Keratinocyte (primary cell): ENCODE results near the gene FAM83C. TPM values are rescaled to one million over a fixed set of nuclear protein-coding genes. Genes with fewer than 3 reads are reported as not detected.
A peak's percentile ranks its signal among the peaks of the same experiment; 100 is the strongest.

Experiments used
- DNase-seq: peaks from one replicate; pipeline ENCODE4 v3.0.0-alpha.2; 2011; ENCODE audit warnings: low read depth, missing footprints, low spot score
- FAIRE-seq: peaks from 2 replicates; lab custom pipeline; 2011; peaks lifted over from hg19 to GRCh38; lab: Jason Lieb, UNC
- H2AFZ ChIP-seq: 2 replicates; pipeline ENCODE4 v1.6.0; 2012; ENCODE audit warnings: low read length, control low read depth, inconsistent platforms; ENCODE audit not compliant: control insufficient read depth
- H3K27ac ChIP-seq: 2 replicates; pipeline ENCODE4 v1.5.1; 2011; ENCODE audit warnings: low read length; ENCODE audit not compliant: control insufficient read depth, insufficient read depth
- H3K27me3 ChIP-seq: 3 replicates; pipeline ENCODE4 v1.6.0; 2011; ENCODE audit warnings: low read length; ENCODE audit not compliant: control insufficient read depth, insufficient read depth; ENCODE audit errors: extremely low read depth
- H3K36me3 ChIP-seq, 2 experiments: 2 replicates in 1 of 2; 3 replicates in 1 of 2; pipeline ENCODE4 v1.5.1; 2011; ENCODE audit warnings: low read length in 2 of 2, mild to moderate bottlenecking in 1 of 2; ENCODE audit not compliant: control insufficient read depth in 2 of 2, insufficient read depth in 2 of 2; ENCODE audit errors: extremely low read depth in 1 of 2
- H3K4me1 ChIP-seq: 3 replicates; pipeline ENCODE4 v1.5.1; 2011; ENCODE audit warnings: low read length; ENCODE audit not compliant: control insufficient read depth, insufficient read depth; ENCODE audit errors: extremely low read depth
- H3K4me2 ChIP-seq: 3 replicates; pipeline ENCODE4 v1.6.0; 2011; ENCODE audit warnings: low read depth, low read length; ENCODE audit not compliant: control insufficient read depth, insufficient read depth; ENCODE audit errors: extremely low read depth
- H3K4me3 ChIP-seq, 3 experiments: fragments of 200-600 bp in 1 of 3; sonication (generic) in 1 of 3; 2 replicates in 2 of 3; 3 replicates in 1 of 3; pipeline ENCODE4 v1.5.1; 2011 to 2016; ENCODE audit warnings: low read length in 3 of 3, mild to moderate bottlenecking in 3 of 3, control low read depth in 2 of 3, inconsistent platforms in 1 of 3, low read depth in 1 of 3, mixed read lengths in 1 of 3, mixed run types in 1 of 3, moderate library complexity in 1 of 3; ENCODE audit not compliant: control insufficient read depth in 2 of 3, insufficient read depth in 2 of 3; ENCODE audit errors: extremely low read depth in 1 of 3
- H3K79me2 ChIP-seq: 2 replicates; pipeline ENCODE4 v1.6.0; 2012; ENCODE audit warnings: low read length; ENCODE audit not compliant: control insufficient read depth, insufficient read depth
- H3K9ac ChIP-seq: 3 replicates; pipeline ENCODE4 v1.6.0; 2011; ENCODE audit warnings: low read length; ENCODE audit not compliant: control insufficient read depth, insufficient read depth; ENCODE audit errors: extremely low read depth
- H3K9me1 ChIP-seq: 3 replicates; pipeline ENCODE4 v1.6.0; 2011; ENCODE audit warnings: low read length; ENCODE audit not compliant: control insufficient read depth, insufficient read depth; ENCODE audit errors: extremely low read depth
- H3K9me3 ChIP-seq: 2 replicates; pipeline ENCODE4 v1.5.1; 2012; ENCODE audit warnings: low read depth, low read length; ENCODE audit not compliant: control insufficient read depth
- H4K20me1 ChIP-seq: 3 replicates; pipeline ENCODE4 v1.6.0; 2011; ENCODE audit warnings: low read length; ENCODE audit not compliant: control insufficient read depth, insufficient read depth; ENCODE audit errors: extremely low read depth
- EZH2 ChIP-seq: IDR thresholded peaks from one replicate; pipeline ENCODE4 v1.6.1; 2012; ENCODE audit warnings: inconsistent platforms, mild to moderate bottlenecking, low read length, moderate library complexity
- dilution Hi-C: fragments of 300-500 bp; cut with MboI; formaldehyde crosslinking; loops from one replicate; pipeline ENCODE4 v1.7.0; 2020; ENCODE audit warnings: low sequenced_read_pairs; ENCODE audit not compliant: extremely low pct_ligation_motif_present
- polyA plus RNA-seq, 5 experiments: library from polyadenylated mRNA; depleted of rRNA in 3 of 5; stranded (reverse) in 3 of 5; stranded (forward) in 1 of 5; unstranded in 1 of 5; fragments of >200 nt; gene quantifications; 1 replicate in 1 of 5; 2 replicates in 3 of 5; 3 replicates in 1 of 5; pipeline versions ENCODE4 v1.2.1 to v1.2.3, GENCODE V29; 2011 to 2012; ENCODE audit warnings: missing spikeins in 2 of 5, low read depth in 1 of 5, low replicate concordance in 1 of 5
- TF ChIP-seq, protein P1 (sequence below), 3 experiments: IDR thresholded peaks in 1 of 3; conservative IDR thresholded peaks in 1 of 3; optimal IDR thresholded peaks in 1 of 3; 2 replicates in 2 of 3; 3 replicates in 1 of 3; pipeline versions ENCODE3 to v1.5.1; 2011; ENCODE audit warnings: low read length in 3 of 3, mild to moderate bottlenecking in 3 of 3, moderate library complexity in 2 of 3, control low read depth in 1 of 3, inconsistent platforms in 1 of 3; ENCODE audit not compliant: insufficient read depth in 2 of 3; ENCODE audit errors: extremely low read depth in 1 of 3

The FAM83C gene
- polyA plus RNA-seq, 1 donor (not counting 4 experiments of a cell fraction or from before 2014, with no cell fraction given) = 12.4 TPM

DNA sequence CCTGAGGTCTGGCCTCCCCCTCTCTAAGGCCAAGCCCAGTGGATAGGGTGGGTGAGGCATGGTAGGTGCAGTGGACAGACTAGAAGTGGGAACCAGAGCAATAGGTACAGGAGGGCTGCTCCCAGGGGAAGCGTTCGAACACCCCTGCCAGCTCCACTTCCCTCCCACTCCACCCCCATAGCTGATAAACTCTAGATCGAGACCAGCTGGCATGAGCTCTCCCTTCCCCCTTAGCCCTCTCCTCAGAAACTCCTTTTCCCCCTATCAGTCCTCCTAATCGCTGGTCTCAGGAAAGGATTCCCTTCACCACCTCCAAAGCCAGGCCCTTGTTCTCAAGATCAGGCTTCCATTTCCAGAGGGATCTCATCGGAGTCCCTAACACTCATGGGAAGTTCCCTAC is 6.0 kb upstream of the FAM83C start:
- H3K4me2 ChIP-seq = no peak overlapping the region
- FAIRE-seq (peak; percentile 41), DNase-seq (no peak)
- peaks cover 0 to 1% of the 10 kb centered on the region in 2 experiments for H3K36me3 ChIP-seq
- no peaks in the 10 kb centered on the region for H3K9me3 ChIP-seq
- no peaks in the 10 kb centered on the region for H3K79me2 ChIP-seq
- H3K9me1 ChIP-seq = no peaks in the 10 kb centered on the region
- H2AFZ ChIP-seq = no peak overlapping the region
- H3K4me1 ChIP-seq = peaks cover 18% of the 10 kb centered on the region
- H3K27me3 ChIP-seq = no peaks in the 10 kb centered on the region
- dilution Hi-C loops = no loop called here
- TF ChIP-seq, protein P1, sequence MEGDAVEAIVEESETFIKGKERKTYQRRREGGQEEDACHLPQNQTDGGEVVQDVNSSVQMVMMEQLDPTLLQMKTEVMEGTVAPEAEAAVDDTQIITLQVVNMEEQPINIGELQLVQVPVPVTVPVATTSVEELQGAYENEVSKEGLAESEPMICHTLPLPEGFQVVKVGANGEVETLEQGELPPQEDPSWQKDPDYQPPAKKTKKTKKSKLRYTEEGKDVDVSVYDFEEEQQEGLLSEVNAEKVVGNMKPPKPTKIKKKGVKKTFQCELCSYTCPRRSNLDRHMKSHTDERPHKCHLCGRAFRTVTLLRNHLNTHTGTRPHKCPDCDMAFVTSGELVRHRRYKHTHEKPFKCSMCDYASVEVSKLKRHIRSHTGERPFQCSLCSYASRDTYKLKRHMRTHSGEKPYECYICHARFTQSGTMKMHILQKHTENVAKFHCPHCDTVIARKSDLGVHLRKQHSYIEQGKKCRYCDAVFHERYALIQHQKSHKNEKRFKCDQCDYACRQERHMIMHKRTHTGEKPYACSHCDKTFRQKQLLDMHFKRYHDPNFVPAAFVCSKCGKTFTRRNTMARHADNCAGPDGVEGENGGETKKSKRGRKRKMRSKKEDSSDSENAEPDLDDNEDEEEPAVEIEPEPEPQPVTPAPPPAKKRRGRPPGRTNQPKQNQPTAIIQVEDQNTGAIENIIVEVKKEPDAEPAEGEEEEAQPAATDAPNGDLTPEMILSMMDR (optimal IDR thresholded peaks at IDR 0.05 in 1 of 3, IDR thresholded peaks at IDR 0.05 in 1 of 3, conservative IDR thresholded peaks at IDR 0.05 in 1 of 3; ENCODE audit: extremely low read depth in 1 of 3, insufficient read depth in 2 of 3, low read length in 3 of 3) = no peak
- TF ChIP-seq EZH2 = no peak
- no peaks in the 10 kb centered on the region for H4K20me1 ChIP-seq
- no peak overlapping the region for H3K4me3 ChIP-seq
- H3K9ac ChIP-seq = no peak overlapping the region
- H3K27ac ChIP-seq = no peak overlapping the region

DNA sequence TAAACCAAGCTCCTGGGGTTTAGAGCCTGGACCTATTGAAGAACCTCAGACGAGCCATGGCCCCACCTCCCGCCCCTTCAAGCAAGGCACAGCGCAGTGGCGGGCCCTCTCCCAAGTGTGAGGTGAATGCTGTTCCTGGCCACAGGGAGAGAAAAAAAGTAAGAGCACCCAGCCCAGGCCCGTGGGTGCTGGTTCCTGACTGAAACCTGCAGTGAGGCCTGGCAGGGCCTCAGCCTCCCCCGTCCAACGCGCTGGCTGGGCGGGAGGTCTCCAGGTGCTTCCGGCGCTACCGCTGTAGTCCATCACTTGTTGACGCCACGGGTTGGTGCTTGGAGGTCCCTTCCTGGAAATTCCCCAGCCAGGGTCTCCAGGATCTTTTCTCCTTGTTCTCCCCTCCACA is 5.5 kb upstream of the FAM83C start:
- H3K27ac ChIP-seq = no peak overlapping the region
- DNase-seq (no peak), FAIRE-seq (no peak)
- H3K9ac ChIP-seq = no peak overlapping the region
- no peak overlapping the region for H2AFZ ChIP-seq
- H3K36me3 ChIP-seq = no peaks in the 10 kb centered on the region
- H4K20me1 ChIP-seq = no peaks in the 10 kb centered on the region
- H3K79me2 ChIP-seq = no peaks in the 10 kb centered on the region
- peaks cover 13% of the 10 kb centered on the region for H3K4me1 ChIP-seq
- TF ChIP-seq, protein P1 (optimal IDR thresholded peaks at IDR 0.05 in 1 of 3, IDR thresholded peaks at IDR 0.05 in 1 of 3, conservative IDR thresholded peaks at IDR 0.05 in 1 of 3; ENCODE audit: extremely low read depth in 1 of 3, insufficient read depth in 2 of 3, low read length in 3 of 3) = no peak
- no peak for TF ChIP-seq EZH2
- no peak overlapping the region for H3K4me2 ChIP-seq
- no peaks in the 10 kb centered on the region for H3K9me3 ChIP-seq
- dilution Hi-C loops = no loop called here
- no peaks in the 10 kb centered on the region for H3K9me1 ChIP-seq
- no peaks in the 10 kb centered on the region for H3K27me3 ChIP-seq
- no peak overlapping the region for H3K4me3 ChIP-seq
